GM19452 (cell line): ENCODE results near the gene CTBP1.

Experiments used
- ATAC-seq: cut with Tn5 transposase; IDR thresholded peaks from one replicate; pipeline ENCODE4 v1.9.1; 2021; ENCODE audit not compliant: unreplicated experiment

The CTBP1 gene

DNA sequence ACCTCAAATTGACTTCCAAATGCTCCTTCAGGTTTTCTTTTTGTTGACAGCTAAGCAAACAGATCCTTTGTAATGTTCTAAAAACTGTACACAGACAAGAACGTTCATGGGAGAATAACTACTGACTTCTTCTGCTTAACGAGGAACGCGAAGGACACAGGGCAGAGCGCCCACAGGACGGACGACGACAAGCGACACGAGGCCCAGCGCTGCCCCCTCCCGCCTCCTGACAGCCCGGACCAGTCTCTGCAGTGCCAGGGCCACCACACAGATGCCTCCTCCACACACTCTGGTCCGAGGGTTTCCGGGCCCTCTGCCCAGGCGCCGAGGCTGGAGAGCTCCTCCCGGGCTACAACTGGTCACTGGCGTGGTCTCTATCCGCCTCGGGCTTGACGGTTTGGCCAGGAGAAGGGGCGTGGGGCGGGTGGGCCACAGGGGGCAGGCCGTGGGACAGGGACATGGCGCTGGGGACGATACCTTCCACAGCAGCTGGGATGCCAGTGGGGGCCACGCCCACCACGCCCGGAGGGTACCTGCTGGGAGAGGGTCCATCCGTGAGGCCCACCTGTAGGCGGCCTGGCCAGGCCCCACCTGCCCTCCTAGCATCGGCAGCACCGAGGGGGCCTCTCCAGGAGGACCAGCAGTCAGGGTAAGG, 36.9 kb downstream of the CTBP1 start:
- no peak for ATAC-seq

DNA sequence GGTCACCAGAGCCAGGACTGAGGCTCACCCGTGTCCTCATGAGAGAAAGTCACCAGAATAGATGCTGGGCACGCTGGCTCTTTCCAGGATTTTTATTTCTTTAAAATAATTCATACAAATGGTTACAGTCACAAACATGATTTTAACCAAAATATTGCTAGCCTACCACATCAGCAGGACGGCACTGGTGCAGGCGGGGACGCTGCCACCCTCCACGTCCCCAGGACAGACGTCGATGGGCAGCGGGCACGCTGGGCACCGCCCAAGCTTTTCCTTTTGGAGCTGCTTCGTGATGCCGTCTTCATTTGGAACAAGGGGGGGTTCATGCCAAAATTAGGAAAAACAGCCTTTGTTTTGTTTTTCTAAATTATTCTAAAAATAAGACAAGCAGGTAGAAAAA, 37.6 kb downstream of the CTBP1 start:
- ATAC-seq = no peak

DNA sequence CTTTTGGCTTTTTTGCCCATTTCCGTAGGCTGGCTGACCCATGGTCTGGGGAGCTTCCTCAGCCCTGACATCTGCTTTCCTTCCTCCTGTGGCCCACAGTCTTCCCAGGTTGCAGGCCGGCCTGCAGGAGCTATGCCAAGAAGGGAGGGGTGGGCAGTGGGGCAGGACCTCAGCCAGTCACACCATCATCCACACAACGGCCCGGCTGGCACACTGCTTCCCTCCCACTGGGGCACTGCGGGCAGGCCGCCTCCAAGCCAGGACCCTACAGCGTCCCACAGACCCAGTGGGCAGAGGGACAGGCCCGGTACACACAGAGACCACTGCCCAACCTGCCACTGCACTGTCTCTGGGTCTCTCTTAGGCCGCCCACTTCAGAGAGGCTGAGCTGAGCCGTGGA, 38.0 kb downstream of the CTBP1 start:
- ATAC-seq = no peak

DNA sequence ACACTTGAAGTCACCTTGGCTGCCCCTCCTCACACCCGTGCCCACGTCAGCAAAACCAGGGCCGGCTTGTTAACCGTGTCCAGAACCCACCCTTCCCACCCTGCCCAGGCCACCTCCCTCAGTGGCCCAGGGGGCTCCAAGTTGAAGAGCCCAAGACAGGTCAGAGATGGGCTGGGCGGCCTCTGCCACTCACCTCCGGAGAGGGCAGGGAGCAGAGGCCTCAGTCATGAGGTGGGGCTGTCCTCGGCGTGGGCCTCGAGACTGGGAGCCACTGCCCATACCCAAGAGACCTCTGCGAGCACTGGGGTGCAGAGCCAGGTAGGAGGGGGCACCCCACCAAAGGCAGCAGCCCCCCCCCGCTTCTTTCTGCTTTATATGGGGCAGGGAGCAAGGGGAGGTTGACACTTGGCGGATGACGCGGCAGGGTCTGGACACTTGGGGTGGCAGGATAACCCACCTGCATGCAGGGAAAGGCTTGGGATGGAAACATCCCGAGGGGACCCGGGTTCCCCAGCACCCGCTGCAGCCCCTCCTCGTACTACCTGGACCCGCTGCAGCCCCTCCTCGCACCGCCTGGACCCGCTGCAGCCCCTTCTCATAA, 38.6 kb downstream of the CTBP1 start:
- no peak for ATAC-seq

DNA sequence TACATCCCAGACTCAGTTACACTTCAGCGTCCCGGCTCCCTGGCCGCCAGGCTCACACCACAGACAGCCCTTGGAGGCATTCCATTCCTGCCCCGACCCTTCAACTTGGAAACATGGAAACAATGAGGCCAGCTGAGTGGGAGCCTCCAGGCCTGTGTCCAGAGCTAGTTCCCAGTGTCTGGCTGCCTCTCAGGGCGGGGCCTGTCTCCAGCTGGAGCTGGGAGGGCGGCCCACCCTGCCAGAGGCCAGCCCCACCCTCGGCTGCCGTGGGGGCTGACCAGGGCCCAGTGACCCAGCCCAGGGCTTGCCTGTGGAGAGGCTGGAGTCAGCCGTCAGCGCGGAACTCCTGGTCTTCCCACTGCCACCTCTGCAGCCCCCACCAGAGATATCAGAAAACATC, 39.1 kb downstream of the CTBP1 start:
- ATAC-seq = no peak

DNA sequence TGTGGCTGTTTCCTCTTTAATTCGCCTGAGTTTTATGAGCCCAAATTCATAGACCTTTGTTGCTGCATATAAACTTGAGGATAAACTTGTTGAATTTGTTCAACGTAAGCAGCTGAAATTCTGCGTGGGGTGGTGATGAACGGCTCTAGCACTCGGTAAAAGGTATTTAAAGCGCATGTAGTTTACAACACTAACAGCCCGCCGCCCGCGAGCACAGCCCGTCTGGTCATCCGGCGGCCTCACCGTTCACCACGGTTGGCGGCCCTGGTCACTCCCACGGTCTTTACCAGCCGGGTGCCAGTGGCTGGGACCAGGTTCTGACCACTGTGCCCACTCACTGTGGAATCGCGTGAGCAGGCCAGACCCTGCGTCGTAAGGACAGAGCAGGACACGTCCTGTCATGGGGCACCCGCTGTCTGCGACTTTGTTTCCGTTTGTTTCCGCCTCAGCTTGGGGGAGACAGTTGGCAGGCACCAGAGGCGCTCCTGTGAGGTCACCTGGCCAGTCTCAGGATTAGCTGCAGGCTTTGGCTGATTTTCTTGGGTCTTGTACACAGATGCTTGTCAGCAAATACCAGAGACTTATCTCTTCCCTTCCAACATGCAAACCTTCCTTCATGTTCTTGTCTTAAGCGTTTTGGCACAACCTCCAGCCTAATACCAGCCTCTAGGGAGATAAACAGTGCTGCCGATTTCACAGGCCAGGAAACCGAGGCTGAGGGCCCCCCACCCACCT, 39.8 kb downstream of the CTBP1 start:
- no peak for ATAC-seq

DNA sequence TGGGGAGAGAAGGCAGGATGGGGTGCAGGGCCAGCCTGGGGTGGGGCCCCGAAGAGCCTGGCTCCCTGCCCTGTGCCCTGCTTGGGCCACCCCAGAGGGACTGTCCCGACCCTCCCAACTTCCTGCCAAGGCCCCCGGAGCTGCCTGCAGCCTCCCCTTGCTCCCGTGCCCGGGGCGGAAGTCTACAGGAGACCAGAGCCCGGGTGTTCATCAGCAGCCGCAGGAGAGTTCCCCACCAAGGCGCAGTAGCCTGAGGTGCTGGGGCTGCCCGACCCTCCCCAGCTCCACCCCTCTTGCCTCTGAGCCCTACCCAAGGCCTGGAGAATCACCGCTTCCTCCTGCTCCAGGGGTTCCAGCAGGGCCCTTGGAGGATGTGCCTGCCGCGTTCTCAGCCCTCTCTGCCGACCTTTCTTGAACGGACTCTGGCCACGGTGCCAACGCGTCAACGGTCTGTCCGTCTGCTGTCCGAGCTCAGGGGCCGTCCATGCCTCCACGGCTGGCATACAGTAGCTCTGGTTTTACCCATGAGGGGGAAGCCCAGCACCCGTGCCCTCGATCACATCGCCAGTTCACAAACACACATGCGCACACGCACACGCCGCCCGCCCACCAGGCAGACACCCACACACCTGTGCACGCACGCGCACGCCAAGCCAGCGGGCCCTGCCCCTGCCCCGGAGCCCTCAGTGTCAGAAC, 40.5 kb downstream of the CTBP1 start:
- ATAC-seq = no peak

DNA sequence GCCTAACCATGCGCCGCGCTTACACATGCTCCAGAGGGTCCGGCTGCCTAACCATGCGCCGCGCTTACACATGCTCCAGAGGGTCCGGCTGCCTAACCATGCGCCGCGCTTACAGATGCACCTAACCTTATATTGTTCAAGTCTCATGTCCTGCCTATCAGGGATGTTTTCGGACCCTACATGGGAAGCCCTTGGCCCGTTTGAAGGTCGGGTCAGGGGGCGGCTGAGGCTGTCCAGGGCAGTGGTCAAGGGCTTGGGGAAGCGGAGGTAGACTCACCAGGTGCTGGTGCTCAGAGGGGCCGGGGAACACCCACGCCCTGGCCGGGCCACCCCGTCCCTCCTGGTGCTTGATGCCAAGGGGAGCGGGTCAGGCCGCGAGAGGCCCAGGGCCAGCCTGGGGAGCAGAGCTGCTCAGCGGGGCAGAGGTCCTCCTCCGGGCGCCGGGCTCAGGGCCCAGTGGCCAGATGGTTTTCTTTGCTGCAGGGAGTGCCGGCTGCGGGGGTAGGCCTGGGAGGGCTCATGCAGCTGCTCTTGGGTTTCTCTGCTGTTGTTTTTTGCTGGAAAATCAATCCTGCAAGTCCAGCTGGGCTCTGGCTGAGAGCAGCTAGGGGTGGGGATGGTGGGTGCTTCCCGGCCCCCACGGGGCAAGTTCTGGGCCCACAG, 41.2 kb downstream of the CTBP1 start:
- ATAC-seq = no peak

DNA sequence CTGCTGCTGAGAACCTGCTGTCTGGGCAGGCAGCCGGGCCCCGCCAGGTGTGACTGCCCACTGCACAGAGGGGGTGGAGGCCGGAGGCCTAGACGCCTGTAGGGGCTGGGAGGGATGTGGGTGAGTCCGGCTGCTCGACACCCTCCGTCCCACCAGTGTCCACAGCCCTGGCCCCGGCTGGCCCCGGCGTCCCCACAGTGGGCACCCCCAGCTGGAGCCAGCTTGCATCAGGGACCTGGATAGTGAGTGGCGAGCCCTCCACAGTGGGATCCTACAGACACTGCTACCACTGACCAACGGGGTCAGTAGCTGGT, 41.8 kb downstream of the CTBP1 start:
- ATAC-seq = no peak

DNA sequence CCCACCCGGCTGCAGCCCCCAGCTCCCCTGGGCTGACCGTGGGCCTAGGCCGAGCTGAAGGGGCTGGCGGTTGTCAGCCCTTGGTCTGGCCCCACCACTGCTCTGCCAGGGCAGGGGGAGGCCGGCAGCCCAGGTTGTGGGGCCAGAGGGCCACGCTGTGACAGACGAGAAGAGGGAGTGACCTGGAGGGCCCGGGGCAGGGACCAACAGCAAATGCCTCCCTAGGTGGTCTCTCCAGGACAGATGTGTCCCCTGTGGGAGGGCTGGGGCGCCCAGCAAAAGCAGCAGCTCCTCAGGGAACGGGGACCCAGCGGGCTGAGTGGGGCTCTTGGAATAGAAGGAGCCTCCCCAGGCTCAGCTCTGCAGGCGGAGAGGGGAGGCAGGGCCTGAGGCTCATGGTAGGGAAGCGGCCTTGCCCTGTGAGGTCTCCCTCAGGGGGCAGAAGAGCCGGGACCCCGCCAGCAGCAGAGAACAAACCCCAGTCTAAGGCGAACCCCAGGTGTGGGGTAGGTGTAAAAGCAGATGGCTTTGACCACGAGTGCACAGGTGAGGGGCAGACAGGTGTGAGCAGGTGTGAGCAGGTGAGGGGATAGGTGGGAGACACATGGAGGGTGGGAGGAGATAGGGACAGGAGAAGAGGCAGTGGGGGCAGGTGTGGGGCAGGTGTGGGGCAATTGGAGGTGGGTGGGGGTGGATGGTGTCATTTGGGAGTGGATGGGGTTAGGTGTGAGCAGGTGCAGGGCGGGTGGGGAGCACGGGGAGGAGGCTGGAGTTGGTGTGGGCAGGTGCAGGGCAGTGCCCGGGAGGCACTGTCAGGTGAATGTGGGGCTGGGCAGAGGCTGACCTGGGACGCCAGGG, 42.4 kb downstream of the CTBP1 start:
- no peak for ATAC-seq

DNA sequence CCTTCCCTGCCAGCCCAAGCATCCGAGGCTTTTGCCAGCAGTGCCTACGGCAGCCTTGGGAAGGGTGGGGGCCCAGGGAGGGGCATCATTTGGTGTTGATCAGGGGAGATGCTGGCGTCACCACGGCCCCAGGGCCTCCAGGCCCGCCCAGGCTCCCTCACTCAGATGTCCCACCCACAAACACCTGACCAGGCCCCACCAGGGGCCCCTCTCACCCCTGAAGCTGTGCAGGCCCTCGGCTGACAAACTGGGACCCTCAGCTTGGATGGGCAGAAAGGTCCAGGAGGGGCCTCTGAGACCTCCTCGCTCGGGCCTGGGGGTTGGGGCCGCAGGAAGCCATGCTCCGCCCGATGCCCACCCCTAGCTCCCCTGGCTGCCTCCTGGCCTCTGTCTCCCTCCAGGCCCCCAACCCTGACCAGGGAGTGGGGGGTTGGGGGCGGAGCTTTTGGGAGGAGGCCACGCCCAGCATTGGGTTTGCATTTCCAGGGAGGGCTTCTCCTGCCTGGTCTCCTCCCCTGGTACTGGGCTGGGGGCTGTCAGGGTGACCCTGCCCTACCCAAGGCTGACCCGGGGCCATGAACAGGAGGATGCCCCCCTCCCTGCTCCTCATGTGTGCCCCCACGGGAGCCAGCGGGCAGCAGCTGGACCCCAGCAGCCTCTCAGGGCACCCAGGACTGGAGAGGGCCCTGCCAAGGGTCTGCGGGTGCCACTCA, 43.2 kb downstream of the CTBP1 start:
- ATAC-seq = no peak

DNA sequence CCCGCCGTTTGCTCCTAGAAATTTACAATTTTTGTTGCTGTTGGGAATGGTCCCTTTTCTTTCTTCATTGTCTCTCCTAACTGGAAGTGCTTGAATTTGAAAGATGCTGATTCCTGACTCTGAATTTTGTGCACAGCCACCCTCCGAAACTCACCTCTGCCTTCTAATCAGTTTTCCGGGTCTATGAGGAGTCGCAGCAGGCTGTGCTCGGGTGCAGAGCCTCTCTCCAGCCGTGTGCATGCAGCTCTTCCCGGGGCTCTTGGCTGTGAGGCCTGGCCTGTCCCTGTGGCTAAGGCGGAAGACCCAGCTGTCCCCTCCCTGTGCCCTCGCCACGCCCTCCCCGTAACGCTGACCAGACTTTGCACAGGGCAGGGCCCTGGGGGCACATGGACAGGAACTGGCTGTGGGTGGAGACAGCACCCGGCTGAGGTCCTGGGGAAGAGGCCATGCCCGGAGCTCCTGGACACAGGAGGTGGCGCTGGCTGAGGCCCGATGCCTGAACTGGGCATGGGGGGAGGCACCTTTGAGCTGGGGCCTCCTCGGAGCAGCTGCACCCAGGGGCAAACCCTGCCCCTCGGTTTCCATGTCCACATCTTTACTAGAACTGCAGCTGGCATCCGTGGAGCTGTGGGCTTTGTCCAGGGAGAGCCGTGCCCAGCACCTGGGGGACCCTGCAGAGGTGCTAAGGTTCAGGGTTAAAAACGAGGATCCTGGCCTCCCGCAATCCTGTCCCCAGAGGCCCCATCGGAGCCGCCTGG, 43.9 kb downstream of the CTBP1 start:
- ATAC-seq = no peak

DNA sequence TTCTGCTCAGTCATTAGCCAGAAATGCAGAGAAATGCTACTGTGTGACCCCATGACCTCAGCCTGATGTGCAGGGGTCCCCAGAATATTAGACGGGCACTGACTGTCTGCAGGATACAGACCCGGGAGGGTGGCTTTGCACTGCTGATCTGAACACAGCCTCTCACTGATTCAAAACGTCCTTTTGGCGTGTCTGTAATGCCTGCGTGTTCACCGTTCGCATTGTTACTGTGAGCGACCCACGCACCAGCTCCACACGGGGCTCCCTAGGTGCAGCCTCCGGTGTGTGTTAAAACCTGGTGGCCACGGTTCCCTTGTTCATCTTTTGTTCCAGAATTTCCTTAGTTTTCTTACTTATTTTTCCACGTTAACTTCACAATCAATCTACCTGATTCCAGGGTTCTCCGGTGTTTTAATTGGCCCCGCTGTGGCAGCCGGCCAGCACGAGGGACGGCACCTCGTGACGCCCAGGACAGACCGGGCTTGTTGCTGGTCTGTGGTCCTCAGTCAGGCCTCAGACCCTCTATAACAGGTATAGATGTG, 44.6 kb downstream of the CTBP1 start:
- ATAC-seq = no peak

DNA sequence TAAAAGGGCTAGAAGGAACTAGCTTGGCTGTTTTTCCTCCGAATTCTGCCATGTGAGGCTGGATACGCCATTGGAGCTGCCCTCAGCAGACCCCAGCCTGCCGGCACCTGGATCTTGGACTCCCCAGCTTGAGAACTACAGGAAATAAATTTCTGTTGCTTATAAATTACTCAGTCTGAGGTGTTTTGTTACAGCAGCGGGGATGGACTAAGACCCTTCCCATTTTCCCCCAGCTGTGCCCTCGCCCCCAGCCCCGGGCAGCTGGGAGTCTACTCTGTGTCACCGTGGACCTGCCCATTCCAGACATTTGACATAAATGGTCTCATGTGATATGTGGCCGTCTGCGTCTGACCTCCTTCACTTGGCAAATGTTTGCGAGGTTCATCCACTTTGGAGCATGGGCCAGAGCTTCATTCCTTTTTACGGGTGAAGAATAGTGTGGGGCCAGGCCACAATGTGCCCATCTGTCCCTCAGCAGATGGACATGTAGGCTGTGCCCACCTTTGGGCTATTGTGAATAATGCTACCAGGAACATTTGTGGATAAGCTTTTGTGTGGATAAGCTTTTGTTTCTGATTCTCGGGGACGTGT, 45.8 kb downstream of the CTBP1 start:
- no peak for ATAC-seq

DNA sequence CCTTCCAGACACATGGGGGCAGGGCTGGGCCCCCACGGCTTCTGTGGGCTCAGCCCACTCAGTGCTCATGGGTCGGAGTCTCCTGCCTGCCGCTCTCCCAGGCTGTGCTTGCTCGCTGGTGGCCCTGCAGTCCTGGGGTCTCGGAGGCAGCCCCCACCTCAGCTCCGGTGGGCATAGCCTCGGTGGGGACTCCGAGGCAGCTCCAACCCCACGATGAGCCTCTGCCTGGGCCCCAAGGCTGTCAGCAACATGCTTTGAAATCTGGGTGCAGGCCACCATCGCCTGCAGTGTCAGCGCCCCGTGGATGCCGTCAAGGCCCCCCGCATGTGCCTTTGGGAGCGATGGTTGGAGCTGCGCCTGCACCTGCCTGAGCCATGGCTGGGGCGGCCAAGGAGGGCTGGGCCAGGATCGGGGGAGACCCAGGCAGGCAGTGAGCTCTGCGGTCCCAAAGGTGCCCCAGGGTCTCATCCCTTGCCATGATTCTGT, 46.4 kb downstream of the CTBP1 start:
- ATAC-seq = no peak

DNA sequence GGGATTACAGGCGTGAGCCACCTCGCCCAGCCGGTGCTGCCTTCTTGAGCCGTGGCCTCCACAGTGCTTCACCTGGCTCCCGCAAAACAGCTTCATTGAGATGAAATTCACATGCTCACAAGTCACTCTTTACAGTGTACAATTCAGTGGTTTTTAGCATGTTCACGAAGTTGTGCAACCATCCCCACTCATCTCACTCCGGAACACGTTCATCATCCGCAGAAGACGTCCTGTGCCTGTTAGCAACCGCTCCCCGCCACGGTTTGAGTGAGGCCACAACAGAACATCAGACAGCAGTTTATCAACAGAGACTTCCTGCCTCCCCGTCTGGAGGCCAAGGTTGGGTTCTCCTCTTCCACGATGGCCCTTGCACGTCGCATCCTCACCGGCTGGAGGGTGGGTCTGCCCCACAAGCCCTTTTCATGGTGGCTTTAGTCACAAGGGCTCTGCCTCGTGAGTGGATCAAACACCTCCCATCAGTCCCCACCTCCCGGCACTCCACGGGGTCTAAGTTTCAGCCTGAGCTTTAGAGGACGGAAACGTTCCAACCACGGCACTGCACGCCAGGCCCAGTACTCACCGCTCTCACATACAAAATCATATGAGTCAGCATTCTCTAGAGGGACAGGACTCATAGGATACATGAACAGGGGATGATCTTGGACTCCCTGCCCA, 46.9 kb downstream of the CTBP1 start:
- peak; percentile 35 for ATAC-seq

DNA sequence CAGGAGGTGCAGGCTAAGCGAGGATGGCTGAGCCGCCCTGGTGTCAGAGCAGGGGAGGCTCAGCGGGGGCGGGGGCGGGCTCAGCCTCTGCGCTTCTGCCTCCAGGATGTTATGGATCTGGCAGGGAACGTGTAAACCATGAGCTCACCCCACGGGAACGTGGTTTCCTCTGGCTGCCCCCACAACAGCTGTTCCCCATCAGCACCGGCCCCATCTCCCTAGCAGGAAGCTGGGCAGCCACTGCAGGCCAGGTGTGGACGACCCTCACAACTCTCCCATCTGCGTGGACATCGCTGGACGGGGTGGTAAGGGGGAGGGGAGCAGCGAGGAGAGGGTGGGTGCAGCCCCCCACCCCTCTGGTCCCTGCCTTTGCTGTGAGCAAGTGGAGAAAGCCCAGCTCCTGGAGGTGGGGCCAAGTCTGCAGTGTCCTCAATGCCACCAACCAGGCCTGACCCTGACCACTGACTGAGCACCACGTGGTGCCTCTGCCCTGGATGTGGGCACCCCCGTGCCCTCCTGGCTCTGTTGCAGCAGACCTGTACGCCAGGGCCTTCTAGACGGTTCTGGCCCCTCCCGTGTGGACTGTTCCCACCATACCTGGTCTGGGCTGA, 48.4 kb downstream of the CTBP1 start:
- no peak for ATAC-seq
